Measurements from ENCODE around the gene MRPL39. TPM values are rescaled to one million over a fixed set of nuclear protein-coding genes. Genes with fewer than 3 reads are reported as not detected.

The MRPL39 gene
- total RNA-seq, 1 donor from 2014 or later: 39.0 TPM

DNA sequence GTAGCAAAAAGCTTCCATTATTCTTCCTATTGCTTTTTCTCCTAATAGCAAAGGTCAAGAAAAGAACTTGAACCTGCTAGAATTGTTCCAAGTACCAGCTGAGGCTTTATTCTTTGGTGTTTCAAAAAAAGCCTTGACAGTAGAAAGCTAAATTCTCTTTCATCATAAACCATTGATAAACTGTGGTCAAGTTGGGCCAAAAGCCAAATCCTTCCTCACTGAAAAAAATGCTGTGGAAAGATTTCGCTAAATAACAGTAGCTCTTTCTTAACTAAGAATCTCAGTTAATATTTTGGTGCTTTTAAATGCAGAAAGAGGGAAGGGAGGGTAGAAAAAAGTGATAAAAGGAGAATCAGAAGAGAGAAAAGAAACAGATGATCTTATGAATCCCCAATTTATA, 17.8 kb upstream of the MRPL39 start:
- Mint-ChIP-seq H3K4me1 (no peaks in the 10 kb centered on the region), H3K36me3 (ENCODE audit: low read depth) (no peaks in the 10 kb centered on the region), H3K4me3 (no peak overlapping the region), H3K9me3 (no peaks in the 10 kb centered on the region), H3K27me3 (ENCODE audit: low read depth) (no peaks in the 10 kb centered on the region), H3K27ac (ENCODE audit: unreplicated experiment) (no peak overlapping the region)
- TF ChIP-seq, protein P1, sequence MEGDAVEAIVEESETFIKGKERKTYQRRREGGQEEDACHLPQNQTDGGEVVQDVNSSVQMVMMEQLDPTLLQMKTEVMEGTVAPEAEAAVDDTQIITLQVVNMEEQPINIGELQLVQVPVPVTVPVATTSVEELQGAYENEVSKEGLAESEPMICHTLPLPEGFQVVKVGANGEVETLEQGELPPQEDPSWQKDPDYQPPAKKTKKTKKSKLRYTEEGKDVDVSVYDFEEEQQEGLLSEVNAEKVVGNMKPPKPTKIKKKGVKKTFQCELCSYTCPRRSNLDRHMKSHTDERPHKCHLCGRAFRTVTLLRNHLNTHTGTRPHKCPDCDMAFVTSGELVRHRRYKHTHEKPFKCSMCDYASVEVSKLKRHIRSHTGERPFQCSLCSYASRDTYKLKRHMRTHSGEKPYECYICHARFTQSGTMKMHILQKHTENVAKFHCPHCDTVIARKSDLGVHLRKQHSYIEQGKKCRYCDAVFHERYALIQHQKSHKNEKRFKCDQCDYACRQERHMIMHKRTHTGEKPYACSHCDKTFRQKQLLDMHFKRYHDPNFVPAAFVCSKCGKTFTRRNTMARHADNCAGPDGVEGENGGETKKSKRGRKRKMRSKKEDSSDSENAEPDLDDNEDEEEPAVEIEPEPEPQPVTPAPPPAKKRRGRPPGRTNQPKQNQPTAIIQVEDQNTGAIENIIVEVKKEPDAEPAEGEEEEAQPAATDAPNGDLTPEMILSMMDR (conservative IDR thresholded peaks at IDR 0.05): no peak
- no peak for DNase-seq (ENCODE audit: low read depth, low spot score)

DNA sequence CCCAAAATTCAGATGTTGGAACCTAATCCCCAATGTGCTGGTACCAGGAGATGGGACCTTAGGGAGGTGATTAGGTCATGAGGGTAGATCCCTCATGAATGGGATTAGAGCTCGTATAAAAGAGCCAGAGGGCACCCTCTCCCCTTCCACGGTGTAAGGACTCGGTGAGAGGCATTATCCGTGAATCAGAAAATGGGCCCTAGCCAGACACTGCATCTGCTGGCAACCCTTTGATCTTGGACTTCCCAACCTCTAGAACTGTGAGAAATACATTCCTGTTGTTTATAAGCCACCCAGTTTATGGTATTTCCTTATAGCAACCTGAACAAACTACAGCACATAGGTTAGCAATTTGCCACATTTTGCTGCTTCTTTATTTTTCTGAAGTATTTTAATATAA, 17.2 kb upstream of the MRPL39 start:
- no peak overlapping the region for H3K27ac Mint-ChIP-seq (ENCODE audit: unreplicated experiment)
- no peaks in the 10 kb centered on the region for H3K36me3 Mint-ChIP-seq (ENCODE audit: low read depth)
- no peak overlapping the region for H3K4me3 Mint-ChIP-seq
- no peak for DNase-seq (ENCODE audit: low read depth, low spot score)
- H3K27me3 Mint-ChIP-seq (ENCODE audit: low read depth): no peaks in the 10 kb centered on the region
- H3K4me1 Mint-ChIP-seq: no peaks in the 10 kb centered on the region
- H3K9me3 Mint-ChIP-seq: no peaks in the 10 kb centered on the region
- TF ChIP-seq, protein P1 (conservative IDR thresholded peaks at IDR 0.05): no peak

DNA sequence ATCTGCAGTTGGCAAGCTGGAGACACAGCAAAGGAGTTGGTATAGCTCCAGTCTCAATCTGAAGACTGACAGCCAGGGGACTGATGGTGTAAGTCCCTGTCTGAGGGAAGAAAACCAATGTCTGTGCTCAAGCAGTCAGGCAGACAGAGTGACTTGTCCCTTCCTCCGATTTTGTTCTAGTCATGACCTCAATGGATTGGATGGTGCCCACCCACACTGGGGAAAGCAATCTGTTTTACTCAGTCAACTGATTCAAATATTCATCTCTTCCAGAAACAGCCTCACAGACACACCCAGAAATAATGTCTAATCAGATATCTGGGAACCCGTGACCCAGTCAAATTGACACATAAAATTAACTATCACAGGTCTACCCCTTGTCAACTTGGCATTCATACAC, 11.9 kb upstream of the MRPL39 start:
- TF ChIP-seq, protein P1 (conservative IDR thresholded peaks at IDR 0.05): no peak
- Mint-ChIP-seq H3K27me3 (ENCODE audit: low read depth) (no peaks in the 10 kb centered on the region), H3K4me3 (no peak overlapping the region), H3K9me3 (no peaks in the 10 kb centered on the region), H3K27ac (ENCODE audit: unreplicated experiment) (no peak overlapping the region), H3K4me1 (no peaks in the 10 kb centered on the region), H3K36me3 (ENCODE audit: low read depth) (no peaks in the 10 kb centered on the region)
- DNase-seq (ENCODE audit: low read depth, low spot score): no peak

DNA sequence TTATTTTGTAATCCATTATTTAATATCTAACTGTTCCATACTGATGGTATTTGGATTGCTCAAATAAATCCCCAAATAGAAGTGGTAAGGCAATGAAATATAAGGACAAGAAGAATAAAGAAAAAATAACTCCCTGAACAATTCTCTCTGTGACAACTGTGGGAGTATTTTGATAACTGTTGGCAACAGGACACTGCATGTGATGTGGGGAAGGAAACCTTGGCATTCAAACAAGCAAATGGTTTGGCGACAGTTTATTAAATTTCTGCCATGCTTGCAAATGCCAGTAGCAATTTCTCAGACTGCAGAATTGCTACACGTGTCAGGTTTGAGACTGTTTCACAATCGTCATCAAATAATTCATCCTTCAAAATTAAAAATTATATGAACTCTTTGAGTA, 8.6 kb upstream of the MRPL39 start:
- H3K36me3 Mint-ChIP-seq (ENCODE audit: low read depth): no peaks in the 10 kb centered on the region
- DNase-seq (ENCODE audit: low read depth, low spot score): no peak
- no peak overlapping the region for H3K27ac Mint-ChIP-seq (ENCODE audit: unreplicated experiment)
- TF ChIP-seq, protein P1 (conservative IDR thresholded peaks at IDR 0.05): no peak
- no peaks in the 10 kb centered on the region for H3K27me3 Mint-ChIP-seq (ENCODE audit: low read depth)
- H3K4me1 Mint-ChIP-seq: no peaks in the 10 kb centered on the region
- H3K4me3 Mint-ChIP-seq: no peak overlapping the region
- H3K9me3 Mint-ChIP-seq: no peaks in the 10 kb centered on the region

DNA sequence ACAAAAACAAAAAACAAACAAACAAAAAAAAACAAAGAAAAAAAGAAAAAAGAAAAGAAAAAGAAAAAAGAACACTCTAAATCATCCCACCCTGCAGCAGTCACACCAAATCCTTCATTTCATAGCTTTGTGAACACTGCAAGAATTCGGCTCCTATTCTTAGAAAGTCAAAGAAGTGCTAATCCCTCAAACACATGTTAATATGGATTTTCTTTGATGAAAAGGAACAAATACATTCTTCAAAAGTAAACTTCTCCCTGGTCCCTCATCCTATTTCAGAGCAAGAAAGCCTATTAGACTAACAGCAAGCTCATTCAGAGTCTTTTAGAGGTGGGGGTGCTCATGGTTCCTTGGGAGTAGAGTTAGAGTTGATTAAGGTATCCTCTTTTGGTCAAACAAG, 7.2 kb upstream of the MRPL39 start:
- Mint-ChIP-seq H3K4me3 (no peak overlapping the region), H3K4me1 (no peaks in the 10 kb centered on the region), H3K27me3 (ENCODE audit: low read depth) (no peaks in the 10 kb centered on the region), H3K27ac (ENCODE audit: unreplicated experiment) (no peak overlapping the region), H3K9me3 (no peaks in the 10 kb centered on the region), H3K36me3 (ENCODE audit: low read depth) (no peaks in the 10 kb centered on the region)
- DNase-seq (ENCODE audit: low read depth, low spot score): no peak
- TF ChIP-seq, protein P1 (conservative IDR thresholded peaks at IDR 0.05): no peak

Data from neural crest cell (in vitro differentiated cells).